ENCODE results near the gene SPHK2. TPM values are rescaled to one million over a fixed set of nuclear protein-coding genes. Genes with fewer than 3 reads are reported as not detected.

The SPHK2 gene
- total RNA-seq, 2 donors from 2014 or later = 99.5 to 114 TPM

GRCh38 chr19:48674921-48675824 is 55.9 kb downstream of the SPHK2 start:
- Mint-ChIP-seq H3K4me1 (peaks cover 10% of the 10 kb centered on the region), H3K27ac (no peak overlapping the region), H3K4me3 (no peak overlapping the region), H3K9me3 (no peaks in the 10 kb centered on the region), H3K36me3 (ENCODE audit: low read depth) (no peaks in the 10 kb centered on the region), H3K27me3 (ENCODE audit: insufficient read depth) (peaks cover 17% of the 10 kb centered on the region)
- DNase-seq = peak; percentile 96
- H3K36me3 ChIP-seq (ENCODE audit: control insufficient read depth, insufficient read depth, low read length) = no peaks in the 10 kb centered on the region
- no peaks in the 10 kb centered on the region for H3K4me1 ChIP-seq (ENCODE audit: control insufficient read depth, insufficient read depth, low read length)
- WGBS, 2 experiments (ENCODE audit: insufficient coverage in 1 of 2, insufficient read length in 1 of 2) = 43 to 46% methylated on average over 19 to 28 of the region's 28 CpGs
- no peak overlapping the region for H3K27ac ChIP-seq (ENCODE audit: low read depth, low read length)
- no peak overlapping the region for H3K4me3 ChIP-seq (ENCODE audit: low read length)
- TF ChIP-seq CTCF (conservative IDR thresholded peaks at IDR 0.05) = peak; percentile 92
- H3K9me3 ChIP-seq (ENCODE audit: control insufficient read depth, low read length) = no peaks in the 10 kb centered on the region
- H3K9ac ChIP-seq (ENCODE audit: extremely low read depth, low read length, poor library complexity, severe bottlenecking) = no peak overlapping the region
- H3K27me3 ChIP-seq (ENCODE audit: control insufficient read depth, insufficient read depth, low read length, poor library complexity, severe bottlenecking) = no peaks in the 10 kb centered on the region

- no peak overlapping the region for H3K4me3 Mint-ChIP-seq
- H3K27me3 Mint-ChIP-seq (ENCODE audit: insufficient read depth) = peaks cover 17% of the 10 kb centered on the region
- no peaks in the 10 kb centered on the region for H3K9me3 Mint-ChIP-seq
- TF ChIP-seq CTCF (conservative IDR thresholded peaks at IDR 0.05) = no peak
- 93 to 95% methylated on average over 16 to 17 of the region's 17 CpGs for WGBS, 2 experiments (ENCODE audit: insufficient coverage in 1 of 2, insufficient read length in 1 of 2)
- H3K9ac ChIP-seq (ENCODE audit: extremely low read depth, low read length, poor library complexity, severe bottlenecking) = no peak overlapping the region
- DNase-seq = no peak
- H3K4me3 ChIP-seq (ENCODE audit: low read length) = no peak overlapping the region
- no peaks in the 10 kb centered on the region for H3K9me3 ChIP-seq (ENCODE audit: control insufficient read depth, low read length)
- H3K4me1 Mint-ChIP-seq = peaks cover 10% of the 10 kb centered on the region
- H3K36me3 ChIP-seq (ENCODE audit: control insufficient read depth, insufficient read depth, low read length) = no peaks in the 10 kb centered on the region
- no peaks in the 10 kb centered on the region for H3K4me1 ChIP-seq (ENCODE audit: control insufficient read depth, insufficient read depth, low read length)
- no peak overlapping the region for H3K27ac ChIP-seq (ENCODE audit: low read depth, low read length)
- H3K27me3 ChIP-seq (ENCODE audit: control insufficient read depth, insufficient read depth, low read length, poor library complexity, severe bottlenecking) = no peaks in the 10 kb centered on the region
- no peaks in the 10 kb centered on the region for H3K36me3 Mint-ChIP-seq (ENCODE audit: low read depth)
- H3K27ac Mint-ChIP-seq = no peak overlapping the region
Measured at GRCh38 chr19:48676487-48676886, 57.2 kb downstream of the SPHK2 start.

- WGBS, 2 experiments (ENCODE audit: insufficient coverage in 1 of 2, insufficient read length in 1 of 2) = 94 to 96% methylated on average over 13 of the region's 13 CpGs
- Histone ChIP-seq H3K4me1 (ENCODE audit: control insufficient read depth, insufficient read depth, low read length) (no peaks in the 10 kb centered on the region), H3K27ac (ENCODE audit: low read depth, low read length) (no peak overlapping the region), H3K4me3 (ENCODE audit: low read length) (no peak overlapping the region), H3K9ac (ENCODE audit: extremely low read depth, low read length, poor library complexity, severe bottlenecking) (no peak overlapping the region), H3K36me3 (ENCODE audit: control insufficient read depth, insufficient read depth, low read length) (no peaks in the 10 kb centered on the region), H3K9me3 (ENCODE audit: control insufficient read depth, low read length) (no peaks in the 10 kb centered on the region), H3K27me3 (ENCODE audit: control insufficient read depth, insufficient read depth, low read length, poor library complexity, severe bottlenecking) (no peaks in the 10 kb centered on the region)
- Mint-ChIP-seq H3K27ac (no peak overlapping the region), H3K9me3 (no peaks in the 10 kb centered on the region), H3K27me3 (ENCODE audit: insufficient read depth) (peaks cover 17% of the 10 kb centered on the region), H3K36me3 (ENCODE audit: low read depth) (no peaks in the 10 kb centered on the region), H3K4me1 (peaks cover 10% of the 10 kb centered on the region), H3K4me3 (no peak overlapping the region)
- no peak for DNase-seq
- no peak for TF ChIP-seq CTCF (conservative IDR thresholded peaks at IDR 0.05)
Measured at GRCh38 chr19:48676887-48677286, 57.6 kb downstream of the SPHK2 start.

Data from endodermal cell (in vitro differentiated cells).